ENCODE measurements around the gene PLCB2. TPM values are rescaled to one million over a fixed set of nuclear protein-coding genes. Genes with fewer than 3 reads are reported as not detected.

PLCB2 gene
- total and polyA plus RNA-seq, 9 of the 15 experiments (the other 6 are each of a cell fraction or from before 2014, with no cell fraction given), result 0.37 to 12.3 (median 8.0) TPM

DNA sequence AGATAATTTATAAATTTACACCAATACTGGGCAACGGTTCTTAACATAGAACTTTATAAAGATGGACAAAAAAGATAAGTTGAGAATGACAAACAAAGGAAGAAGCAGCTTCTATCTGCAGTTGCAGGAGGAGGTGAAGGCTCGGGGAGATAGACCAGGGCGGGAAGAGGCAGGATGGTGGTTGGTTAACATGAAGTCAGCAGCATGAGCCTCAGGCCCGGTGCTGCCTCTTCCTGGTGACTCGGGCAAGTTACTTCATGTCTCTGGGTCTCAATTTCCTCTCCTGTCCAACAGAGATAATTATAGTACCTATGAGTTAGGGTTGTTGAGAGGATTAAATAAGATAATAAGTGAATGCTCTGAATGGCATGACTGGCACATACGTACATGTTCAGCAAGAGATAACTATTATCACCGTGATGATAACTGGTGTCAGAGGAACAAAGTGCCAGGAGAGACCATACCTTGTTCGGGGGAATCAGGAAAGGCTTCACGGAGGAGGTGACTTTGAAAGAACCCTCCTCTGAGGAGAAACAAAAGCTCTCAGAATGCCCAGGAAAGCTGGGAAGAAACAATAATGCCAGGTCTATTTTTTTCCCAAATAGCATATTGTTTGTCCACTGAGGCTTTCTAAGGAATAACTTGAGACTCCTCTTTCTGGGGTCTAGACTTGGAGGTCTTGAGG, 64.5 kb downstream of the PLCB2 start (continued):
- TF ChIP-seq CHCHD3 (CRISPR knock-in tag; IDR thresholded peaks at IDR 0.05) (no peak), ZNF584 (CRISPR knock-in tag; IDR thresholded peaks at IDR 0.05; ENCODE audit: low read depth) (no peak), ZNF609 (CRISPR knock-in tag; IDR thresholded peaks at IDR 0.05; ENCODE audit: borderline replicate concordance) (no peak), ZNF696 (CRISPR knock-in tag; conservative IDR thresholded peaks at IDR 0.05) (no peak), ZFPM2 (CRISPR knock-in tag; IDR thresholded peaks at IDR 0.05) (no peak), SOX6 (IDR thresholded peaks at IDR 0.05) (peak; percentile 51), ZNF3 (CRISPR knock-in tag; IDR thresholded peaks at IDR 0.05) (no peak), SMARCE1 (IDR thresholded peaks at IDR 0.05) (no peak), ATF7 (IDR thresholded peaks at IDR 0.05) (no peak), PHF21A (IDR thresholded peaks at IDR 0.05; ENCODE audit: borderline replicate concordance, low read depth) (no peak), NBN (IDR thresholded peaks at IDR 0.05; ENCODE audit: low read depth) (no peak), BCOR (IDR thresholded peaks at IDR 0.05) (peak; percentile 78), DEAF1 (CRISPR knock-in tag; IDR thresholded peaks at IDR 0.05) (no peak), CGGBP1 (CRISPR knock-in tag; IDR thresholded peaks at IDR 0.05) (no peak), E2F5 (CRISPR knock-in tag; IDR thresholded peaks at IDR 0.05) (no peak), ZBTB8A (IDR thresholded peaks at IDR 0.05; ENCODE audit: partially characterized antibody) (no peak)
- TF ChIP-seq, protein P1, sequence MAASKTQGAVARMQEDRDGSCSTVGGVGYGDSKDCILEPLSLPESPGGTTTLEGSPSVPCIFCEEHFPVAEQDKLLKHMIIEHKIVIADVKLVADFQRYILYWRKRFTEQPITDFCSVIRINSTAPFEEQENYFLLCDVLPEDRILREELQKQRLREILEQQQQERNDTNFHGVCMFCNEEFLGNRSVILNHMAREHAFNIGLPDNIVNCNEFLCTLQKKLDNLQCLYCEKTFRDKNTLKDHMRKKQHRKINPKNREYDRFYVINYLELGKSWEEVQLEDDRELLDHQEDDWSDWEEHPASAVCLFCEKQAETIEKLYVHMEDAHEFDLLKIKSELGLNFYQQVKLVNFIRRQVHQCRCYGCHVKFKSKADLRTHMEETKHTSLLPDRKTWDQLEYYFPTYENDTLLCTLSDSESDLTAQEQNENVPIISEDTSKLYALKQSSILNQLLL (CRISPR knock-in tag; IDR thresholded peaks at IDR 0.05; ENCODE audit: borderline replicate concordance), result no peak
- TF ChIP-seq, protein P2, sequence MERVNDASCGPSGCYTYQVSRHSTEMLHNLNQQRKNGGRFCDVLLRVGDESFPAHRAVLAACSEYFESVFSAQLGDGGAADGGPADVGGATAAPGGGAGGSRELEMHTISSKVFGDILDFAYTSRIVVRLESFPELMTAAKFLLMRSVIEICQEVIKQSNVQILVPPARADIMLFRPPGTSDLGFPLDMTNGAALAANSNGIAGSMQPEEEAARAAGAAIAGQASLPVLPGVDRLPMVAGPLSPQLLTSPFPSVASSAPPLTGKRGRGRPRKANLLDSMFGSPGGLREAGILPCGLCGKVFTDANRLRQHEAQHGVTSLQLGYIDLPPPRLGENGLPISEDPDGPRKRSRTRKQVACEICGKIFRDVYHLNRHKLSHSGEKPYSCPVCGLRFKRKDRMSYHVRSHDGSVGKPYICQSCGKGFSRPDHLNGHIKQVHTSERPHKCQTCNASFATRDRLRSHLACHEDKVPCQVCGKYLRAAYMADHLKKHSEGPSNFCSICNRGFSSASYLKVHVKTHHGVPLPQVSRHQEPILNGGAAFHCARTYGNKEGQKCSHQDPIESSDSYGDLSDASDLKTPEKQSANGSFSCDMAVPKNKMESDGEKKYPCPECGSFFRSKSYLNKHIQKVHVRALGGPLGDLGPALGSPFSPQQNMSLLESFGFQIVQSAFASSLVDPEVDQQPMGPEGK (CRISPR knock-in tag; IDR thresholded peaks at IDR 0.05; ENCODE audit: borderline replicate concordance), result no peak
